Ovary (tissue), 9 donors: Measurements from ENCODE around the gene ABI3BP. TPM values are rescaled to one million over a fixed set of nuclear protein-coding genes. Genes with fewer than 3 reads are reported as not detected.

ENCODE experiments used
- DNase-seq, 5 donors: peaks; one replicate each; pipeline ENCODE4 v3.0.0-alpha.2; 2019 to 2020
- H3K27ac ChIP-seq, 2 donors: fragments of 200-600 bp; one replicate each; pipeline versions ENCODE4 v1.5.1 to v1.8.0; 2019 to 2022
- H3K27me3 ChIP-seq: fragments of 200-600 bp; one replicate; pipeline ENCODE4 v1.8.0; 2022
- H3K36me3 ChIP-seq: fragments of 200-600 bp; sonication (generic); one replicate; pipeline ENCODE4 v1.5.1; 2019
- H3K4me1 ChIP-seq: one replicate; pipeline ENCODE4 v1.8.1; 2013; ENCODE audit warnings: mild to moderate bottlenecking, moderate library complexity; ENCODE audit not compliant: insufficient read depth
- H3K4me3 ChIP-seq: fragments of 200-600 bp; sonication (generic); one replicate; pipeline ENCODE4 v1.5.1; 2017
- H3K9me3 ChIP-seq, 2 donors: fragments of 200-600 bp in 1 of 2; sonication (generic) in 1 of 2; one replicate each; pipeline versions ENCODE4 v1.5.1 to v1.8.1; 2013 to 2019; ENCODE audit warnings: mild to moderate bottlenecking in 1 of 2, moderate library complexity in 1 of 2
- CTCF ChIP-seq, 3 donors: fragments of 450-650 bp in 2 of 3; fragments of 200-600 bp in 1 of 3; IDR thresholded peaks; one replicate each; pipeline versions ENCODE4 v1.5.1 to v1.8.0; 2016 to 2022; ENCODE audit warnings: antibody characterized with exemption in 3 of 3, mild to moderate bottlenecking in 1 of 3
- EP300 ChIP-seq: sonication (generic); formaldehyde crosslinking; IDR thresholded peaks from one replicate; pipeline ENCODE4 v1.6.1; 2017; ENCODE audit warnings: antibody characterized with exemption
- POLR2A ChIP-seq: fragments of 450-650 bp; IDR thresholded peaks from one replicate; pipeline ENCODE4 v1.6.1; 2017; ENCODE audit warnings: antibody characterized with exemption, mild to moderate bottlenecking, moderate library complexity
- WGBS, 3 donors: extraction: QIAGEN DNeasy Blood & Tissue Kit in 1 of 3; methylation state at CpG; one replicate each; pipeline versions ENCODE4 v1.1.5 to v1.1.7; 2013 to 2017; 5-methylcytosine and 5-hydroxymethylcytosine counted together
- intact Hi-C, 4 donors: fragments of 100-400 bp; cut with DNase I; formaldehyde crosslinking; loops; one replicate each; pipeline versions ENCODE4 v1.11.0 to v1.15.1; 2022 to 2023
- polyA plus RNA-seq, 2 donors: library from polyadenylated mRNA; stranded (reverse); fragments of 200-250 nt in 1 of 2; fragments of 350-450 nt in 1 of 2; fragmentation: Illumina TruSeq in 1 of 2; extraction: RNeasy Lipid Tissue Mini Kit (QIAGEN cat#74804) in 1 of 2; gene quantifications; one replicate each; pipeline ENCODE4 v1.2.3, GENCODE V29; 2013 to 2014
- total RNA-seq, 7 donors: library from RNA; depleted of rRNA in 2 of 7; stranded (reverse); fragments of >200 nt in 2 of 7; fragmentation: NEBNext Ultra II Directional in 3 of 7; extraction: Animal tissue kit (Norgen Biotek cat#: 25700) in 3 of 7; gene quantifications; one replicate each; pipeline versions ENCODE4 v1.1.0 to v1.2.4, GENCODE V29; 2016 to 2023
- donor health status: DM: no; HTN: no; CAD: no; lungs with moderate emphysema.
- donor health status: DM: no; HTN: no; CAD: no.
- donor health status: Bipolar disorder and iron deficiency.
- donor health status: DM: yes; HTN: yes; CAD: no.
- donor health status: DM: no; HTN: no; CAD: no.
- donor health status: DM: yes; HTN: yes; CAD: no.

ABI3BP gene
- total and polyA plus RNA-seq, 9 donors, result 31.1 to 229 (median 84.1) TPM

- no peak for DNase-seq
- no peak for TF ChIP-seq EP300
- TF ChIP-seq POLR2A, result no peak
- TF ChIP-seq CTCF (IDR thresholded peaks at IDR 0.05), result no peak
- Histone ChIP-seq H3K9me3 (no peaks in the 10 kb centered on the region), H3K4me3 (no peak overlapping the region), H3K36me3 (no peaks in the 10 kb centered on the region), H3K4me1 (peaks cover 4% of the 10 kb centered on the region), H3K27ac (no peak overlapping the region), H3K27me3 (no peaks in the 10 kb centered on the region)
- intact Hi-C loops, result no loop called here
These were observed 233.3 kb downstream of the ABI3BP start for GRCh38 chr3:100759950-100760349.

GRCh38 chr3:100759159-100759558 is 234.1 kb downstream of the ABI3BP start:
- no peak for DNase-seq

DNA sequence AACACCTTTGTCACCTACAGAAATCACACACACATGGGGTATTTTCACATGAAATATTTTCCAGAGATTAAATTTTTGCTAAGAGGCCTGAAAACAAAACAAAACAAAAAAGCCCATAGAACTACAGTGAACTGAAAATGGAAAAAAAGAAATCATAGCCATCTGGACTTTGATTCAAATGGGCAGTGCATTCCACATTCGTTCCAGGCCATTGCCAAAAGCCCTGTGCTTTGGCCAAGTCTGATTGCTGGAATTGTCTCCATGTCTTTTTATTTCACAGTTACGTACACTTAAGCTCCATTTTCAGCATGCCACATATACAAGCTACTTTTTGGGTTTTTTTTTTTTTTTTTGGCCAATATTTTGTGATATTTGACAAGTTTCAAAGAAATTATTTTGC is 236.8 kb downstream of the ABI3BP start:
- no peaks in the 10 kb centered on the region for H3K36me3 ChIP-seq
- H3K27me3 ChIP-seq, result no peaks in the 10 kb centered on the region
- 26 to 35% (median 26%) methylated on average over 2 of the region's 2 CpGs for WGBS, 3 donors
- no peak overlapping the region for H3K4me3 ChIP-seq
- H3K27ac ChIP-seq, result no peak overlapping the region
- H3K4me1 ChIP-seq, result peaks cover 4% of the 10 kb centered on the region
- no peaks in the 10 kb centered on the region for H3K9me3 ChIP-seq
- DNase-seq, result peak in 1 of 5 donors; percentile 20
- TF ChIP-seq CTCF (IDR thresholded peaks at IDR 0.05) (no peak), EP300 (no peak), POLR2A (no peak)
- intact Hi-C loops, result no loop called here

More at GRCh38 chr3:100759159-100759558, 234.1 kb downstream of the ABI3BP start:
- H3K4me1 ChIP-seq, result peaks cover 4% of the 10 kb centered on the region
- no peak for TF ChIP-seq POLR2A
- TF ChIP-seq CTCF (IDR thresholded peaks at IDR 0.05), result no peak
- TF ChIP-seq EP300, result no peak
- H3K9me3 ChIP-seq, result no peaks in the 10 kb centered on the region
- no peak overlapping the region for H3K4me3 ChIP-seq
- no peak overlapping the region for H3K27ac ChIP-seq
- no peaks in the 10 kb centered on the region for H3K36me3 ChIP-seq
- no peaks in the 10 kb centered on the region for H3K27me3 ChIP-seq
- 39 to 55% (median 47%) methylated on average over 3 of the region's 3 CpGs for WGBS, 3 donors
- intact Hi-C loops, result no loop called here

- no peaks in the 10 kb centered on the region for H3K27me3 ChIP-seq
- no peaks in the 10 kb centered on the region for H3K9me3 ChIP-seq
- WGBS, 3 donors, result 59 to 82% (median 78%) methylated on average over 3 of the region's 3 CpGs
- intact Hi-C loops, result no loop called here
- no peaks in the 10 kb centered on the region for H3K36me3 ChIP-seq
- H3K4me3 ChIP-seq, result no peak overlapping the region
- TF ChIP-seq EP300 (no peak), POLR2A (no peak), CTCF (IDR thresholded peaks at IDR 0.05) (no peak)
- H3K4me1 ChIP-seq, result peaks cover 2% of the 10 kb centered on the region
- no peak for DNase-seq
- H3K27ac ChIP-seq, result no peak overlapping the region
These were observed 238.5 kb downstream of the ABI3BP start for GRCh38 chr3:100754563-100755334.
